Measurements from ENCODE around the gene MEGF11. TPM values are rescaled to one million over a fixed set of nuclear protein-coding genes. Genes with fewer than 3 reads are reported as not detected.

MEGF11 gene
- total RNA-seq, 4 donors from 2014 or later: 2.4 to 8.5 (median 4.3) TPM

GRCh38 chr15:66290518-66290917 is 37.0 kb upstream of the MEGF11 start:
- Histone ChIP-seq H3K36me3 (no peaks in the 10 kb centered on the region), H3K27ac (no peak overlapping the region), H3K9me3 (no peaks in the 10 kb centered on the region), H3K27me3 (no peaks in the 10 kb centered on the region), H3K4me1 (peaks cover 64% of the 10 kb centered on the region), H3K4me3 (no peak overlapping the region)
- no peak for TF ChIP-seq EP300 (IDR thresholded peaks at IDR 0.05)
- no peak for DNase-seq (ENCODE audit: low spot score in 2 of 2)

GRCh38 chr15:66290007-66290406 is 36.5 kb upstream of the MEGF11 start:
- H3K27ac ChIP-seq: no peak overlapping the region
- no peaks in the 10 kb centered on the region for H3K27me3 ChIP-seq
- no peak for DNase-seq (ENCODE audit: low spot score in 2 of 2)
- H3K36me3 ChIP-seq: no peaks in the 10 kb centered on the region
- peaks cover 59% of the 10 kb centered on the region for H3K4me1 ChIP-seq
- WGBS: 71% methylated on average over 3 of the region's 3 CpGs
- H3K4me3 ChIP-seq: no peak overlapping the region
- TF ChIP-seq POLR2A (IDR thresholded peaks at IDR 0.05) (no peak), EP300 (IDR thresholded peaks at IDR 0.05) (no peak), CTCF (IDR thresholded peaks at IDR 0.05) (no peak), POLR2AphosphoS5 (IDR thresholded peaks at IDR 0.05) (no peak)
- no peaks in the 10 kb centered on the region for H3K9me3 ChIP-seq

GRCh38 chr15:66288551-66289185 is 35.1 kb upstream of the MEGF11 start:
- DNase-seq (ENCODE audit: low spot score in 2 of 2): no peak

GRCh38 chr15:66288093-66288492 is 34.5 kb upstream of the MEGF11 start:
- no peaks in the 10 kb centered on the region for H3K9me3 ChIP-seq
- H3K36me3 ChIP-seq: no peaks in the 10 kb centered on the region
- H3K4me1 ChIP-seq: peaks cover 46% of the 10 kb centered on the region
- no peak for TF ChIP-seq POLR2AphosphoS5 (IDR thresholded peaks at IDR 0.05)
- TF ChIP-seq CTCF (IDR thresholded peaks at IDR 0.05): no peak
- TF ChIP-seq POLR2A (IDR thresholded peaks at IDR 0.05): no peak
- no peak for TF ChIP-seq EP300 (IDR thresholded peaks at IDR 0.05)
- H3K27ac ChIP-seq: no peak overlapping the region
- no peaks in the 10 kb centered on the region for H3K27me3 ChIP-seq
- H3K4me3 ChIP-seq: no peak overlapping the region
- DNase-seq (ENCODE audit: low spot score in 2 of 2): no peak

More at GRCh38 chr15:66288551-66289185, 35.1 kb upstream of the MEGF11 start:
- Histone ChIP-seq H3K4me1 (peaks cover 46% of the 10 kb centered on the region), H3K27me3 (no peaks in the 10 kb centered on the region), H3K4me3 (no peak overlapping the region), H3K27ac (no peak overlapping the region), H3K9me3 (no peaks in the 10 kb centered on the region), H3K36me3 (no peaks in the 10 kb centered on the region)
- 41% methylated on average over 6 of the region's 6 CpGs for WGBS
- no peak for TF ChIP-seq EP300 (IDR thresholded peaks at IDR 0.05)
- no peak for TF ChIP-seq POLR2A (IDR thresholded peaks at IDR 0.05)
- TF ChIP-seq POLR2AphosphoS5 (IDR thresholded peaks at IDR 0.05): no peak
- TF ChIP-seq CTCF (IDR thresholded peaks at IDR 0.05): no peak

GRCh38 chr15:66287461-66288057 is 34.0 kb upstream of the MEGF11 start:
- H3K27me3 ChIP-seq: no peaks in the 10 kb centered on the region
- no peak overlapping the region for H3K27ac ChIP-seq
- no peaks in the 10 kb centered on the region for H3K36me3 ChIP-seq
- WGBS: 9% methylated on average over 6 of the region's 6 CpGs
- no peak for DNase-seq (ENCODE audit: low spot score in 2 of 2)
- H3K4me1 ChIP-seq: peaks cover 41% of the 10 kb centered on the region
- peak; percentile 17 to 31 for TF ChIP-seq CTCF (IDR thresholded peaks at IDR 0.05)
- TF ChIP-seq EP300 (IDR thresholded peaks at IDR 0.05): no peak
- no peak overlapping the region for H3K4me3 ChIP-seq
- no peaks in the 10 kb centered on the region for H3K9me3 ChIP-seq
